DOHH2 (cell line): Measurements from ENCODE around the gene NDUFV2.
A peak's percentile ranks its signal among the peaks of the same experiment; 100 is the strongest.

Source experiments
- H3F3A ChIP-seq: fragments of 200-600 bp; sonication (generic), shearing (Covaris generic); 2 replicates; pipeline ENCODE4 v1.6.0; 2016; ENCODE audit warnings: antibody characterized with exemption, mild to moderate bottlenecking; ENCODE audit not compliant: control insufficient read depth, insufficient read depth
- H3K27ac ChIP-seq: fragments of 200-600 bp; sonication (generic); 2 replicates; pipeline ENCODE4 v1.5.1; 2014; ENCODE audit warnings: low read depth, mild to moderate bottlenecking, low read length, moderate library complexity
- H3K27me3 ChIP-seq: fragments of 200-600 bp; sonication (generic); 2 replicates; pipeline ENCODE4 v1.6.1; 2014; ENCODE audit warnings: mild to moderate bottlenecking, low read length, mixed read lengths; ENCODE audit not compliant: control insufficient read depth
- H3K36me3 ChIP-seq: fragments of 200-600 bp; sonication (generic); 2 replicates; pipeline ENCODE4 v1.6.1; 2014; ENCODE audit warnings: mild to moderate bottlenecking, low read length, moderate library complexity, mixed read lengths; ENCODE audit not compliant: control insufficient read depth
- H3K4me1 ChIP-seq: fragments of 200-600 bp; sonication (generic); 2 replicates; pipeline ENCODE4 v1.6.1; 2014; ENCODE audit warnings: mild to moderate bottlenecking, low read length, mixed read lengths; ENCODE audit not compliant: control insufficient read depth
- H3K4me2 ChIP-seq: fragments of 200-600 bp; sonication (generic); 2 replicates; pipeline ENCODE4 v1.6.0; 2014; ENCODE audit warnings: mild to moderate bottlenecking, low read length, moderate library complexity
- H3K4me3 ChIP-seq: fragments of 200-600 bp; sonication (generic); 2 replicates; pipeline ENCODE4 v1.5.1; 2014; ENCODE audit warnings: mild to moderate bottlenecking, low read length, mixed read lengths
- H3K79me2 ChIP-seq: fragments of 200-600 bp; sonication (generic); 2 replicates; pipeline ENCODE4 v1.6.1; 2014; ENCODE audit warnings: mild to moderate bottlenecking, low read length, mixed read lengths; ENCODE audit not compliant: control insufficient read depth
- H3K9me2 ChIP-seq: fragments of 200-600 bp; sonication (generic); replicated peaks from 2 replicates; pipeline ENCODE4 v1.6.1; 2014; ENCODE audit warnings: mild to moderate bottlenecking, low read length, mixed read lengths; ENCODE audit not compliant: control insufficient read depth
- H3K9me3 ChIP-seq: fragments of 200-600 bp; sonication (generic); 2 replicates; pipeline ENCODE4 v1.6.1; 2014; ENCODE audit warnings: antibody characterized with exemption, low read length, mixed read lengths; ENCODE audit not compliant: control insufficient read depth, insufficient read depth
- H4K20me1 ChIP-seq: fragments of 200-600 bp; sonication (generic); 2 replicates; pipeline ENCODE4 v1.6.0; 2014; ENCODE audit warnings: low read depth, mild to moderate bottlenecking, antibody characterized with exemption, low read length, moderate library complexity; ENCODE audit not compliant: control insufficient read depth, insufficient read depth
- CTCF ChIP-seq: fragments of 200-600 bp; sonication (generic); IDR thresholded peaks from one replicate; pipeline ENCODE4 v1.5.1; 2014; ENCODE audit warnings: antibody characterized with exemption, mild to moderate bottlenecking, low read depth, low read length; ENCODE audit not compliant: poor library complexity, severe bottlenecking
- EZH2phosphoT487 ChIP-seq: fragments of 200-600 bp; sonication (generic); IDR thresholded peaks from 2 replicates; pipeline ENCODE4 v1.6.1; 2017; ENCODE audit warnings: borderline replicate concordance, mild to moderate bottlenecking, antibody characterized with exemption, low read length, moderate library complexity, mixed read lengths

NDUFV2 gene

GRCh38 chr18:9148203-9148552, 45.7 kb downstream of the NDUFV2 start:
- Histone ChIP-seq H3K27me3 (no peaks in the 10 kb centered on the region), H3K27ac (0 out of 2 replicates have a peak overlapping the region, but pooled peaks have one; percentile 48), H3F3A (peaks cover 11% of the 10 kb centered on the region; the same call in 1 of the 2 replicates), H3K9me2 (no peaks in the 10 kb centered on the region), H3K9me3 (no peaks in the 10 kb centered on the region), H4K20me1 (peaks cover 4% of the 10 kb centered on the region; the same call in 1 of the 2 replicates), H3K79me2 (peaks cover 87% of the 10 kb centered on the region), H3K36me3 (no peaks in the 10 kb centered on the region), H3K4me2 (peak overlapping the region; percentile 64), H3K4me3 (no peak overlapping the region), H3K4me1 (peaks cover 50% of the 10 kb centered on the region)
- TF ChIP-seq EZH2phosphoT487: no peak

- H4K20me1 ChIP-seq: peaks cover 2% of the 10 kb centered on the region; the same call in 1 of the 2 replicates
- H3F3A ChIP-seq: peaks cover 8% of the 10 kb centered on the region; the same call in 1 of the 2 replicates
- no peaks in the 10 kb centered on the region for H3K9me2 ChIP-seq
- H3K4me2 ChIP-seq: no peak overlapping the region
- H3K27me3 ChIP-seq: no peaks in the 10 kb centered on the region
- no peaks in the 10 kb centered on the region for H3K36me3 ChIP-seq
- H3K79me2 ChIP-seq: peaks cover 91% of the 10 kb centered on the region
- H3K4me1 ChIP-seq: peaks cover 34% of the 10 kb centered on the region
- TF ChIP-seq EZH2phosphoT487: no peak
- H3K4me3 ChIP-seq: no peak overlapping the region
- H3K27ac ChIP-seq: no peak overlapping the region
- no peaks in the 10 kb centered on the region for H3K9me3 ChIP-seq
Observed at GRCh38 chr18:9150121-9150520, 47.6 kb downstream of the NDUFV2 start.

GRCh38 chr18:9153256-9153655, 50.8 kb downstream of the NDUFV2 start:
- H3K4me1 ChIP-seq: peaks cover 5% of the 10 kb centered on the region; the same call in 1 of the 2 replicates
- no peaks in the 10 kb centered on the region for H3K9me2 ChIP-seq
- H4K20me1 ChIP-seq: no peaks in the 10 kb centered on the region
- H3K4me2 ChIP-seq: no peak overlapping the region
- no peak overlapping the region for H3K27ac ChIP-seq
- no peak overlapping the region for H3K4me3 ChIP-seq
- H3K36me3 ChIP-seq: no peaks in the 10 kb centered on the region
- TF ChIP-seq CTCF (no peak), EZH2phosphoT487 (no peak)
- H3K27me3 ChIP-seq: no peaks in the 10 kb centered on the region
- no peaks in the 10 kb centered on the region for H3F3A ChIP-seq
- H3K9me3 ChIP-seq: no peaks in the 10 kb centered on the region
- H3K79me2 ChIP-seq: peaks cover 89% of the 10 kb centered on the region

GRCh38 chr18:9156604-9157249, 54.2 kb downstream of the NDUFV2 start:
- H3K4me2 ChIP-seq: no peak overlapping the region
- H3K9me3 ChIP-seq: no peaks in the 10 kb centered on the region
- H3K9me2 ChIP-seq: no peaks in the 10 kb centered on the region
- peaks cover 75% of the 10 kb centered on the region for H3K79me2 ChIP-seq
- TF ChIP-seq EZH2phosphoT487 (no peak), CTCF (no peak)
- no peaks in the 10 kb centered on the region for H3K27me3 ChIP-seq
- H3F3A ChIP-seq: no peaks in the 10 kb centered on the region
- no peak overlapping the region for H3K27ac ChIP-seq
- no peaks in the 10 kb centered on the region for H3K36me3 ChIP-seq
- H3K4me1 ChIP-seq: no peaks in the 10 kb centered on the region
- no peak overlapping the region for H3K4me3 ChIP-seq
- no peaks in the 10 kb centered on the region for H4K20me1 ChIP-seq
